Stimulated activated CD8-positive, alpha-beta memory T cell treated with anti-CD3 and anti-CD28 coated beads, Interleukin-12 subunit alpha, Interleukin-12 subunit beta, amount 100 ng/mL, for 24 hours (primary cell): ENCODE measurements around the gene KCNG2.

Source experiments
- DNase-seq: peaks from one replicate; pipeline ENCODE4 v3.0.0-alpha.2; 2020; ENCODE audit errors: extremely low read depth

Gene KCNG2

DNA sequence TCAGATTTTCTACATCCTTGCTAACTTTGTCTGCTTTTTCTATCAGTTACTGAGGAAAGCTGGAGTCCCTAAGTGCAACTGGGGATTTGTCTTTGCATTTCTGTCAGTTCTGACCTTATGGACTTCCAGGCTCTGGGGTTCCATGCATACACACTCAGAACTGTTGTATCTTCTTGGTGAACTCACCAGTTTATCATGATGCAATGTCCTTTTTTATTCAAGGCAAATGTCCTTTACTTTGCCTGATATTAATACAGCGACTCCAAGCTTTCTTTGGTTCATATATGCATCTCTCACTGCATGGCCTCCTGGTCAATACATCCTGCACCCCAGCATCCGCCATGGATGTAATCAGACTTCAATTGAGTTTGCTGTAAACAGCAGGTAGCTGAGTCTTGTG, 109.0 kb downstream of the KCNG2 start:
- no peak for DNase-seq

DNA sequence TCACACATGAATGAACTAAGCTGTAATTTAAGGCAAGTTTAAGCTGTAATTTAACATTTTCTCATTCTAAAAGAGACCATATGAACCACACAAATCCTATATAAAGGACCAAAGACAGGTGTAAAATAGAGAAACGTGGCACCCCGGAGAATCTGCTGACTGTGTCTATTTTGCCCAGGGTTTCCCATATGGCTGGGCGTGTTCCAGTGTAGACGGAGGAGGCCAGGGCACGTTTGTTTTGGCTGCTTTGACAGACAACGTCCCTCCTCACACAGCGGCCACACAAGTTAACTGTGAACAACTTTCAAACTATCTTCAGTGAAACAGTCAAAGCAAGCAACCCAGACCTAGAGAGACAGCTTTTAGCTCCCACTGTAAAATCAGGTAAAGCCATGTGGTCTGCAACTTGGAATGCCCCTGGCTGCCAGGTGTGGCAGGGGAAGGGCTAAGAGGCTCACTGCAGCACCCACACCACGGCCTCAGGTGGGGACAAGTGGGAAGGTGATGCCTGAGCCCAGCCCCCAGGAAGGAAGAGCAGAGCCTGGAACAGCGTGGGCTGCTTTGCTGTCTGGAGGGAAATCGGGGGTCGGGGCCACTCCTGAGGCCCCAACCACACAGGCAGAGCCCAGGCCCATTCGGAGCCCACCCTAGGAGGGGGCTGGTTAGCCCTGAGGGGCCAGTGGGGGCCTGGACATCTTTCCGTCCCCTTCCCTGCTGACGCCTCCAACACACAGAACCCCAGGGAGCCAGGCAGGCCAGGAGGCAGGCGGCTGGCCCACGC, 113.0 kb downstream of the KCNG2 start:
- no peak for DNase-seq

DNA sequence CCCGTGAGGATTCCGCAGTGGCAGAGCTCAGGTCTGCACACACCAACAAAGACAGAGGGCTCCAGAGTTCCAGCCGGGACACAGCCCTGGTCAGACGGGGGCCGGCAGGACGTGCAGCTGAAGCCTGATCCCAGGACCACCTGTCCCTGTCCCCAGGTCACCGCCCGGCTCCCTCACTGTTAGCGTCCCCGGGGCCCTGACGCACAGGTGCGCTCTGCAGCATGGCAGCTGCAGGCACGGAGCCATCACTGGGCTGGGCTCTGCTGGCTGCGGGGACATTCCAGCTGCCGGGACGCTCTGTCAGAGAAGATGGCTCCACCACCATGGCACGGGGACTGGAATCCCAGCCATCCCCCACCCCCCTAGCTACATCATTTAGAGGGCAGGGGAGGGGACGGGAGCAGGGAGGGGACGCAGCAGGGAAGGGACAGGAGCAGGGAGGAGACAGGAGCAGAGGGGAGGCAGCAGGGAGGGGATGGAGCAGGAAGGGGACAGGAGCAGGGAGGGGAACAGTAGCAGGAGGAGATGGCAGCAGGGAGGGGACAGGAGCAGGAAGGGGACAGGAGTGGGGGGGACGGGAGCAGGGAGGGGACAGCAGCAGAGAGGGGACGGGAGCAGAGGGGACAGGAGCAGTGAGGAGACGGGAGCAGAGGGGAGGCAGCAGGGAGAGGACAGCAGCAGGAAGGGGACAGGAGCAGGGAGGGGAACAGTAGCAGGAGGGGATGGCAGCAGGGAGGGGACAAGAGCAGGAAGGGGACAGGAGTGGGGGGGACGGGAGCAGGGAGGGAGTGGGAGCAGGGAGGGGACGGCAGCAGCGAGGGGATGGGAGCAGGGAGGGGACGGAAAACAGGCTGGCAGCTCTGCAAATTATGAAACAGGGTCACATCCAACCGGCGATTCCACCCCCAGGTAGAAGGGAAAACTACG, 113.9 kb downstream of the KCNG2 start:
- DNase-seq, result no peak

DNA sequence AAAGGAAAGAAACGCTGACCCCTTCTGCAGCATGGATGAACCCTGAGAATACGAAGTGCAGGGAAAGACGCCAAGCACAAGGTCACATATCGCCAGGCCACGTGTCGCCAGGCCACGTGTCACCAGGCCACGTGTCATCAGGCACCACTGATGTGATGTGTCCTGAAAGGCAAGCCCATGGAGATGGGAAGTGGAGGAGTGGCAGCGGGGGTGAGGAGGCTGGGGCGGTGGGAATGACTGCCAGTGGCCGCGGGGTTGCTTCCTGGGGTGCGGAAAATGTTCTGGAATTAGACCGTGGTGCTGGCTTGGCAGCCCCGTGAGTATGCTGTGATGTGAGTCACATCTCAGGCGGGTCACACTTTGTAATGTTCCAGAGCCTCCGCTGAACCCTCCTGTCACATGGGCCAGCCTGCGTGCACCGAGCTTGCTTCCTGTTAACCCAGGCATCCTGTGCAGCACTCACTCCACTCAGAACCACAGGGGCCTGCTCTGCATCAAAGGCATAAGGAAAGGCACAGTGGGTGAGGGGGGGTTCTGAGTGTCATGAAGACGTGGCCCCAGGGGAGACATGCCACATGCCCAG, 114.8 kb downstream of the KCNG2 start:
- no peak for DNase-seq

DNA sequence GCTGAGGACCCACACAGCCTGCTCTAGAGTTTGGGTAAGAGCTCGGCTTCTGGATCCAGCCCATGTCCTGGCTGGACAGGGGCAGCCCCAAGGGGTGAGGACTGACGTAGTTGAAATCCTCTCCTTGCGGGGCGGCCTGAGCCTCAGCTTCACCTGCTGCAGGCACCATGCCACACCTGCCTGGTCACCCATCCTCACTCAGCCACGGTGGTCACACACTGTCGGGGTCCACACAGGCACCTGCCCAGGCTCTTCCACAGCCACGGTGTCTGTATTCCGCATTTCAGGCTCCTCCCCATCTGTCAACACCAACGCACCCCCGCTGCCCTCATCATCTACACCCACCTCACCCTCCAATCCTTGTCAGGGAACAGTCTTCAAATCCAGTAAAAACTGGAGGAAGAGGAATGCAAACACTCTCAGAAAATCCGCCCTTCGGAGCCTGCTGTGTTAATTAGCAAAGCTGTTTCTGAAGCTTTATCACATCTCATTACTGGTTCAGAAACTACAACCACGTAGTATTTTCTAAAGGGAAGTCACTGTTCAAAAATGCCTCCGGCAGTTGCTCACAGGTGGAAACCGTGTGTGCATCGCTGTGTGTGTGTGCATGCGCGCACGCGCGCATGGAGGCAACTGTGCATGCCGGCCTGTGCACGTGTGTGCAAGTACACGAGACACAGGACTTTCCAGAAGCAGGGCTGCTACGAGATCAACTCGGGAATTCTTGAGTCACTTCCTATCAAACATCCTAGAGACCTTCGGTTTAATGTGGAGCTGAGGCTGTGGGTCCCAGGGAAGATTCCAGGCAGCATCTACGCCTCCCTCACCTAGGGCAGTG, 115.5 kb downstream of the KCNG2 start:
- no peak for DNase-seq

DNA sequence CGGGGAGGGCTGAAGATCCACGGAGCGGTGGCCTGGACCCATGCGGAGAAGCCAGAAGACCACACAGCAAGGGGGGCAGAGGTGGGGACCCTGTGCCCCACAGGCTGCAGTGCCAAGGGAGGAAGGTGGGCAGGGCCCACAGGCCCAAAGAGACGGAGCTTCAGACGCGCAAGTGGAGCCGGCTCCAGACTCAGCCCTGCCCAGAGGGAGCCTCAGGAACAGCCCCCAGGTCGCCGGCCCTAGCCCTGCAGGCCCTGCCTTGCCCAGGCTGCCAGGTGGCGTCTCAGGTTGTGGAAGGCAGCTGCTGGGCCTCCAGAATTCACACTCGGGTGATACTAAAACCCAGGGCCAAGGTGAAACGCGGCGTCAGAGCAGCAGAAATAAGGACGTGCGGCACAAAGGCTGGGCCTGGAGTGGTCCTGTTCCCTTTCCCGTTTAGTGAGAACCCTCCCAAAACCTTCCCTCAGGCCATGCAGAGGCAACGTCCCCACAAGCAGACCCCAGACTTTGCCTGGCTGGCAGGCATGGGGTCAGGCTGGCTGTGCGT, 116.9 kb downstream of the KCNG2 start:
- DNase-seq, result no peak

DNA sequence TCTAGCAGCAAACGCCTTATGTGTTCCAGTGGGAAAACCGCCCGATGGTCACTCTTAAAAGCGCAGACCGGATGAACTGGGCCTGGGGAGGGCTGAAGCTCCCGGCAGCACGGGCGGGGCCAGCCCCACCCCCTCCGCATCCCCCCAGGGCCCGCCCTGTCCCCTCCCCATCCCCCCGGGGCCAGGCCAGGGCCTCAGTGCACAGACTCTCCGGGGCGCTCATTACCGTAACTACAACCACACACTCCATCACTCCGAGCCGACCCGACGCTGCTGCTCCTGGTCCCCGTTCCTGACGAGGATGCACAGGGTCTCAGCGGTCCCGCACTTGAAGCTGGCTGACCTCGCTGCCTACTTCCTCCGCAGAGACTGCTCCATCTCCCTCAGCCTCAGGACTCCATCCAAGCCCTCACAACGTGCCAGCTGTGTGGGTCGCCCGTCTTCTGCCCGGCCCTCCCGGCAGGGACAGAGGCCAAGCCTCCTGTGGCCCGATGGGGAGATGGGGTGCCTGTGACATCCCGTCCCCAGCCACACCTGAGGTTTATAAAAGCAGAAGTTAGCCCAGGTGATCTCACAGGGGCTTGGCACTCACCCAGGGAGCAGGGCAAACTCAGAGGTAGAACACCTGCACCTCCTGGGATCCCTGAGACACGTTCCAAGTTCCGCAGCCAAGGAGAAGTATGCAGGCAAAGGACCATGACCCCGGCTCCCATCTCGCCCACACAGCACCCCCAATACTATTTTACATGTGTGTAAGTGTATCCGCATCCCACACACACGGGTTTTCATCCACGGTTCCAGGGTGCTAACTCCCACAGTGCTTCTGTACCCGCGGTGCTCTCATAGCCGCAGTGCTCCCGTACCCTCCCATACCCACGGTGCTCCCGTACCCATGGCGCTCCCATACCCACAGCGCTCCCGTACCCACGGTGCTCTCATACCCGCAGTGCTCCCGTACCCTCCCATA, 117.7 kb downstream of the KCNG2 start:
- no peak for DNase-seq

DNA sequence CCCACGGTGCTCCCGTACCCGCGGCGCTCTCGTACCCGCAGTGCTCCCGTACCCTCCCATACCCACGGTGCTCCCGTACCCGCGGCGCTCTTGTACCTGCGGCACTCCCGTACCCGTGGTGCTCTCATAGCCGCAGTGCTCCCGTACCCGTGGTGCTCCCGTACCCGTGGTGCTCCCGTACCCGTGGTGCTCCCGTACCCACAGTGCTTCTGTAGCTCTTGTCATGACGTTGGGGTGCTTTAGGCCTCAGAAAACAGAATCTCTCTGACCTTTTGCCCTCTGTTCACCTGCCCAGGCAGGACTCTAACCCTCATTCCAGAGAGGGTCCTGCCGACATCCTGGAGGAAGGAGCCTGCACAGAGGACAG, 118.4 kb downstream of the KCNG2 start:
- DNase-seq, result no peak

DNA sequence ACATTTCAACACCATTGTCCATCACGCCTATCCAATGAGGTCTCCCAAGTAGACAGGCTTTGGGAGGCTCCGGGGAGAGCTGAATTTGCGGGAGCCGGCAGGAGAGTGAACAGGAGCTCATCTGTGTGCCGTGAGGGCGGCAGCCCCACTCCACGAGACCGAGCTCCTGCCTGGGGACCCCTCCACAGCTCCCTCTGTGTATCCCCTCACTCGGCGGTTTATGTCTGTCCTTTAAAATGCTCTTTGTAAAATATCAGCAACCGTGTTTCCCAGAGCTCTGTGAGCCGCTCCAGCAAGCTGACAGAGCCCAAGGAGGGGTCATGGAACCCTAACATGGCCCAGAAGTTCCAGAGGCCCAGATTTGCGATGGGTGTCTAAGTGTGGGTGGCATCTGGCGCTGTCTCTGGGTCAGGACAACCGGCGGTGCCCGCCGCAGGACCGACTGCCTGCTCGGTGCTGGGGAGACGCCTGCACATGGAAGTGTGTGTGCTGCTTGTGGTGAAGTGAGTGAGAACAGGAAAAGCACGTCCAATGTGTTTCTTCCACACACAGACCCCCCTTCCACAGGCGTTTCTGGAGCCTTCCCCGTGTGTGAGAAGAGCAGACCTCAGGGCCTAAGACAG, 118.9 kb downstream of the KCNG2 start:
- no peak for DNase-seq

DNA sequence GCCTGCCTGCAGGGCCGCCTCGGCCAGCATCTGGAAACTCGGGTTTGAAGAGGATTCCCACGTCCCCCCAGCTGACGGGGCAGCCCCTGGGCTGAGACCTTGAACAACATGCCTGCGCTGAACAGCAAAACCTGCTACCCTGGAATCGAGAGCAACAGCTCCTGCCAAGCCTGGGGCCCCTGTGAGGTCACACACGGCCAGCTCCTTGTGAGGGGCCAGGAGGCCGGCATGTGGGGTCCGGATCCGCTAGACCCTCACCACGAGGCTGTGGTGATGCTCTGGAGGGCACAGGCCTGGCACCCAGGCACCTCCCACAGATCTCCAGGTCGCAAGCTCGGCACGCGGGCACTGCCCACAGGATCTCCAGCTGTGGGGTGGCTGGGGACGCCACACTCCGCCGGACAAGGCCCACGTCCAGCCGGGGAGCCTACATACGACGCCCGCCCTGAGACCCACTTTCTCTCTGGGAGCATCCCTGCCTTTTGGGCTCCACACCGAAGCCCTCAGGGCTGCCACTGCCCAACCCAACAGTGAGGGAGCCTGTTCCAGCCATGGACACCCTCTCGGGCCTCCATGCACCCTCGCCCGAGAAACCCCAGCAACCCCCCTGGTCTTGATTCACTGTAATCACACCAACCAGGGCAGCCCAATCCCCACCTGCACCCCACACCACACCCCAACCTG, 119.6 kb downstream of the KCNG2 start:
- no peak for DNase-seq

DNA sequence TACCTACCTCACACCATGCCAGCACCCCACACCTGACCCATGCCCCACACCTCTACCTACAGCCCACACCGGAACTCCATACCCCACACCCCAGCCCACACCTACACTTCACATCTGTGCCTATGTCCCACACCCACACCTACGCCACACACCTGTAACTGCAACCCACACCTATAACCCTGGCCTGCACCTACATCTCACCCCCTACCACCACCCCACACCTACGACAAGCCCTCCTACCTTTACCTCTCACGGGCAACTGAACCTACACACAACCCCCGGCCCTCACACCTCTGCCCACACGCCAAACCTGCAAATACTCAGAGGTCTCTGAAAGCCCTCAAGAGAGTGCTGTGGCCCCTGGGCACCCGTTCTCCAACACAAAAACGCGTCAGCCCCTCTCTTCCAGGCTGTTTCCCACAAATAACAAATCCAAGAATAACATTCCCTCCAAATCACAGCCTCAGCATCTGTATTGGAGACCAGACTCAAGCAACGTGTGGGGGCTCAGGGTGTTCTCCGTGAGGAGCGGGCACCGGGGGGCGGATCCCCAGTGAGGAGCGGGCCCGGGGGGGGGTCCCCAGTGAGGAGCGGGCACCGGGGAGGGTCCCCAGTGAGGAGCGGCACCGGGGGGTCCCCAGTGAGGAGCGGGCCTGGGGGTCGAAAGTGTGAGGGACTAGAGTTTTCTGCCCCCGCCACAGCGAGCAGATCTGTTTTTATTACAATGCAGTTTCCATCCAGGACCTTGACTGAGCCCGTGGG, 120.3 kb downstream of the KCNG2 start:
- DNase-seq, result no peak

DNA sequence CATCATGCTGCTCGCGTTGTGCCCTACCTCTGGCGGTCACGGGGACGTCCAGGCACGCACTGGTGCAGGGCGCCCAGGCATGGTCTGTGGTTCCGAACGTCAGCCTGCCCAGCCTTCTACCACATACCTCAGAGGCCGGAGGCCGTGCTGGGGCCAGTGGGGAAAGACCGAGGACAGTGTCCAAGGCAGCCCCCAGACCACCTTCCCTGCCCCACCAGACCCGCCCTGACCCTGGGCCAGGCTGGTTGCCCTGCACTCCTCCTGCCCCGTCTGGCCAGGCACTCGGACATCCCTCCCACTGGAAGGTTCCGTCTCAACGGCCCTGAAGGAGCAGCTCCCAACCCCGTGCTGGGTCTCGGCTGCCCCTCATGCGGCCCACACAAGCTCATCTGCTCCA, 120.9 kb downstream of the KCNG2 start:
- DNase-seq, result no peak

DNA sequence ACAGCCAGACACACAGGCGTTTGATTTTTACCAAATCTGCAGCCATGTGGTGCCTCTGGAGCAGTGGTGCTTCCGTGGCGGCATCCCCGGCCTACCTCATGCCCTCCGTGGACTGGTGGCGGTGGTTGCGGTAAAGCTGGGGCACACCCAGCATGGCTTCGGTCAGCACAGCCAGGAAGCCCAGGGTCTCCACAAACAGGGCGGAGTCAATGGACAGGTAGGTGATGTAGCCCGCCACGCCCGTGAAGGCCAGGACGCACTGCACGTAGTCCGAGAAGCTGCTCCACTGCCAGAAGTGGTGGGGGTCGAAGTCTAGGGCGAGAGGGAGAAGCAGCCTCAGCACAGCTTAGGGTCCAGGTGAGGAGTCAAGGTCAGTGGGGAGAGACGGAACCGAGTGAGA, 121.4 kb downstream of the KCNG2 start:
- no peak for DNase-seq

DNA sequence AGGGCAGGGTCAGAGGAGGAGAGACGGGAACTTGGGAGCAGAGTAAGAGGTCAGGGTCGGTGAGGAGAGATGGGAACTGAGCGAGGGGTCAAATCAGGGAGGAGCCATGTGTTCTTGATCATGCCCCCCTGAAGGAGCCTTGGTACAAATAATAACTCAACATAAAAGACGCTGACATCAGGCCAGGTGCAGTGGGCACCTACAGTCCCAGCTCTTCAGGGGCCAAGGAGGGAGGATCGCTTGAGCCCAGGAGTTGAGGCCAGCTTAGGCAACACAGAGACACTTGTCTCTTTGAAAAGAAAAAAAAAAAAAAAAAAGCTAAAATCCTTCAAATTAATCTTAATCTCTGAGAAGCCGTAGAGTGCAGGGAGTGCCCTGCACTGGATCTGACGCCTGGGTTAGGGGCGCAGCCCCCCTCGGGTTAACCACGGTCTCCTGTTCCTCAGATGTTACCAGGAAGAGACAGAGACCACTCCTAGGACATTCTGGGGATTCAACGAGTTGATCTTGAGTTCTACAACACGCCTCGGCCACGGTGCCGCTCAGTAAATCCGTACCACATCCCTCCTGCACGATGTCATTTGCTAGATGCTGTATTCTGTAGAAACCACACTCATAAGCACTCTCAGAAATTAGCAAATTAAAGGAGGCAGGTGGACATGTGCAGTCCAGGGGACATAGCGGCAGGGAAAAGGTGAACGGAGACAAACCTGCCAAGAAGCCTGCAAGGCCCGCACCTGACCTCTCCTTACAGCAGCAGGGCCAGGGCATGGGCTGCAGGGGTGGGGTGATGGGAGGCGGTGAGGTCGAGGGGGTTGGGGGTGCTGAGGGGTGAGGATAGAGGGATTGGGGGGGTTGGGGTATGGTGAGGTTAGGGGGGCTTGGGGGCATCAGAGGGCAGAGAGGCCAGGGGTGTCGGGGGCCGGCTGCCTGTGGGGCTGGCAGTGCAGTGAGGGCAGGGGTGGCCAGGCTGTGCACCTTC, 124.5 kb downstream of the KCNG2 start:
- no peak for DNase-seq

DNA sequence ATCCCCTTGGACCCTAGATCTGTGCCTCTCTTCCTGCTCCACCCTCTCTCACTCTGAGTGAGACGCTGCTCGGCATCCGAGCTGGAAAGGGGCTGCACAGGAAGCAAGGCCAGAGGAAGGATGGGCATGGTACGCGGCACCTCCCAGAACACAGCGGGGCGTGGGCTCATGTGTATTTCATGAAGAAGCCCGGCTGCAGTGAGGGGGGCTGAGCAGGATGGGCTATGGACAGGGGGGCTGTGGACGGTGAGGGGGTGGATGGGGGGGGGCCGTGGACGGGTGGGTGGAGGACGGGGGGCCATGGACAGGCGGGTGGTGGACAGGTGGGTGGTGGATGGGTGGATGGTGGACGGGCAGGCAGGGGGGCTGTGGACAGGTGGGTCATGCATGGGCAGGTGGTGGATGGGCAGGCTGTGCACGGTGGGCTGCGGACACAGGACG, 125.3 kb downstream of the KCNG2 start:
- no peak for DNase-seq

DNA sequence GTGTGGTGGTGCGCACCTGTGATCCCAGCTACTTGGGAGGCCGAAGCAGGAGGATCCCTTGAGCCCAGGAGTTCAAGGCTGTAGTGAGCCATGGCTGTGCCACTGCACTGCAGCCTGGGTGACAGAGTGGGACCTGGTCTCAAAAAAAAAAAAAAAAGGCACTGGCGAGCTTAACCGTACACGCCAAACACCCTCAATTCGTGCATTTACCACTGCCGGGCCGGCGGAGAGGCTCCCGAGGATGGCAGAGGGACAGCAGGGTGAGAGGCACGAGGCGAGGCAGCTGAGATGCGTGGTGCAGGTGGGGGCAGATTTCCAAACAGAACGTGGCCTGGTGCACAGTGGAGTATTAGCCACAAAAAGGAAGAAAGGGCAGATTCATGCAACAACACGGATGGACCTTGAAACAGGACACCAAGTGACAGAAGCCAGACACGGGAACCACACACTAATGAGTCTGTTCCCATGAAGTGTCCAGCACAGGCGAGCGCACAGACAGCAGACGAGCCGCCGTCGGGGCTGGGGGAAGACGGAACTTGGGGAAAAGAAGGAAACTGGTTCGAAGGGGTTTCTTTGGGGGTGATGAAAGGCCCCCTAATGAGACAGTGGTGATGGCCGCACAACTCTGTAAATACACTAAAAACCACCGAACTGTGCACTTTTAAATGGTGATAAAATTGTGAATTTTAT, 126.3 kb downstream of the KCNG2 start:
- no peak for DNase-seq
